HG03097 (cell line): Measurements from ENCODE around the gene SPATA12.

Experiments used
- ATAC-seq: cut with Tn5 transposase; IDR thresholded peaks from one replicate; pipeline ENCODE4 v1.9.1; 2021; ENCODE audit not compliant: unreplicated experiment, low FRiP score

SPATA12 gene

GRCh38 chr3:57060089-57060821 is at the start of gene SPATA12:
Gene SPATA12, plus strand, starts transcription at chr3:57060664. Its CDS starts 13,031 bp downstream, at chr3:57073695.
- ATAC-seq = no peak

GRCh38 chr3:57011022-57011421 is 49.4 kb upstream of the SPATA12 start:
- no peak for ATAC-seq

- ATAC-seq = no peak
These were observed 47.6 kb upstream of the SPATA12 start for GRCh38 chr3:57012847-57013246.

GRCh38 chr3:57015350-57015729 is 45.1 kb upstream of the SPATA12 start:
- no peak for ATAC-seq

- no peak for ATAC-seq
These were observed 44.6 kb upstream of the SPATA12 start for GRCh38 chr3:57015912-57016311.

GRCh38 chr3:57017459-57017845 is 43.0 kb upstream of the SPATA12 start:
- no peak for ATAC-seq

- no peak for ATAC-seq
These were observed 42.2 kb upstream of the SPATA12 start for GRCh38 chr3:57018246-57018645.

- no peak for ATAC-seq
These were observed 41.4 kb upstream of the SPATA12 start for GRCh38 chr3:57019057-57019456.

GRCh38 chr3:57025237-57025636 is 35.2 kb upstream of the SPATA12 start:
- no peak for ATAC-seq

GRCh38 chr3:57026944-57027343 is 33.5 kb upstream of the SPATA12 start:
- ATAC-seq = no peak

GRCh38 chr3:57029383-57029782 is 31.1 kb upstream of the SPATA12 start:
- no peak for ATAC-seq

GRCh38 chr3:57029924-57030323 is 30.5 kb upstream of the SPATA12 start:
- ATAC-seq = no peak

GRCh38 chr3:57030721-57031120 is 29.7 kb upstream of the SPATA12 start:
- ATAC-seq = no peak

- ATAC-seq = no peak
These were observed 28.6 kb upstream of the SPATA12 start for GRCh38 chr3:57031631-57032541.

- ATAC-seq = no peak
These were observed 23.5 kb upstream of the SPATA12 start for GRCh38 chr3:57036952-57037351.

GRCh38 chr3:57038466-57039164 is 21.8 kb upstream of the SPATA12 start:
- ATAC-seq = no peak

GRCh38 chr3:57041674-57042073 is 18.8 kb upstream of the SPATA12 start:
- ATAC-seq = no peak

GRCh38 chr3:57043518-57043917 is 16.9 kb upstream of the SPATA12 start:
- no peak for ATAC-seq

- ATAC-seq = no peak
These were observed 14.2 kb upstream of the SPATA12 start for GRCh38 chr3:57046101-57046765.

- no peak for ATAC-seq
These were observed 12.3 kb upstream of the SPATA12 start for GRCh38 chr3:57048052-57048671.
